K562 (cell line): Measurements from ENCODE around the gene PEPD. TPM values are rescaled to one million over a fixed set of nuclear protein-coding genes. Genes with fewer than 3 reads are reported as not detected.

Experiments
- ATAC-seq: fragments of 200-7000 bp; cut with Tn5 transposase; 3 replicates; pipeline ENCODE4 v1.9.1; 2020; ENCODE audit warnings: moderate library complexity
- BruUV-seq: library from RNA; stranded (reverse); fragments of 400-500 nt; replicated peaks from 2 replicates; lab custom pipeline; 2021; lab: Mats Ljungman, UMichigan
- CTCF ChIA-PET: fragments of 300-600 bp; formaldehyde crosslinking; extraction: SDS; loops from one replicate; lab custom pipeline; 2021; ENCODE audit warnings: low intra/inter-chr PET ratio; lab: Yijun Ruan, JAX
- POLR2A ChIA-PET: fragments of 300-600, 350-650 bp; sonication (Branson Sonifier 250); formaldehyde crosslinking; extraction: SDS; loops from one replicate; lab custom pipeline; 2021; ENCODE audit warnings: antibody characterized with exemption, inconsistent platforms; lab: Yijun Ruan, JAX
- DNase-seq, 4 experiments: peaks; one replicate each; pipeline versions ENCODE4 v3.0.0 to v3.0.0-alpha.2; 2011 to 2018; ENCODE audit warnings: low spot score in 3 of 4, mixed read lengths in 3 of 4; ENCODE audit errors: extremely low read depth in 1 of 4
- FAIRE-seq: peaks from 2 replicates; lab custom pipeline; 2011; peaks lifted over from hg19 to GRCh38; lab: Jason Lieb, UNC
- H2AFZ ChIP-seq: 2 replicates; pipeline ENCODE4 v1.6.0; 2011; ENCODE audit warnings: low read depth, low read length, control low read depth, inconsistent platforms
- H3K27ac ChIP-seq: fragments of 200-600 bp; 3 replicates; pipeline ENCODE4 v1.8.0; 2011; ENCODE audit warnings: low read depth, mild to moderate bottlenecking, control low read depth, inconsistent platforms, low read length, moderate library complexity, mixed read lengths; ENCODE audit errors: extremely low read depth
- H3K27me3 ChIP-seq, 2 experiments: fragments of 300-600 bp in 1 of 2; 2 replicates in 1 of 2; 3 replicates in 1 of 2; pipeline versions ENCODE4 v1.6.0 to v1.8.0; 2011; ENCODE audit warnings: inconsistent platforms in 2 of 2, low read length in 2 of 2, mild to moderate bottlenecking in 1 of 2, mixed read lengths in 1 of 2, moderate library complexity in 1 of 2; ENCODE audit not compliant: control insufficient read depth in 2 of 2, insufficient read depth in 2 of 2
- H3K36me3 ChIP-seq: fragments of 300-600 bp; 3 replicates; pipeline ENCODE4 v1.8.0; 2011; ENCODE audit warnings: mild to moderate bottlenecking, low read length, inconsistent platforms; ENCODE audit not compliant: control insufficient read depth, insufficient read depth
- H3K4me1 ChIP-seq, 2 experiments: fragments of 200-600 bp in 1 of 2; replicated peaks in 1 of 2; 2 replicates in 1 of 2; 3 replicates in 1 of 2; pipeline versions ENCODE4 v1.5.1 to v1.8.0; 2011; ENCODE audit warnings: inconsistent platforms in 2 of 2, low read length in 2 of 2, mild to moderate bottlenecking in 1 of 2, mixed read lengths in 1 of 2, moderate library complexity in 1 of 2; ENCODE audit not compliant: control insufficient read depth in 2 of 2, insufficient read depth in 2 of 2
- H3K4me2 ChIP-seq: 2 replicates; pipeline ENCODE4 v1.6.1; 2011; ENCODE audit warnings: low read length, control low read depth, inconsistent platforms, mixed read lengths; ENCODE audit not compliant: insufficient read depth
- H3K4me3 ChIP-seq: fragments of 200-600 bp; sonication (generic), shearing (Covaris generic); 2 replicates; pipeline ENCODE4 v1.5.1; 2016; ENCODE audit warnings: control low read depth, inconsistent platforms
- H3K79me2 ChIP-seq: fragments of 200-600 bp; 3 replicates; pipeline ENCODE4 v1.8.0; 2011; ENCODE audit warnings: low read length, inconsistent platforms; ENCODE audit not compliant: control insufficient read depth, insufficient read depth
- H3K9ac ChIP-seq, 2 experiments: 2 replicates each; pipeline versions ENCODE4 v1.6.0 to v1.6.1; 2011; ENCODE audit warnings: low read depth in 2 of 2, low read length in 2 of 2, control low read depth in 1 of 2, inconsistent platforms in 1 of 2, mild to moderate bottlenecking in 1 of 2, mixed read lengths in 1 of 2; ENCODE audit not compliant: insufficient read depth in 1 of 2
- H3K9me1 ChIP-seq: one replicate; pipeline ENCODE4 v1.6.0; 2011; ENCODE audit warnings: inconsistent platforms, mild to moderate bottlenecking, low read length, moderate library complexity; ENCODE audit not compliant: control insufficient read depth, insufficient read depth
- H3K9me3 ChIP-seq: replicated peaks from 2 replicates; pipeline ENCODE4 v1.5.1; 2011; ENCODE audit warnings: low read depth, low read length, inconsistent platforms; ENCODE audit not compliant: control insufficient read depth, insufficient read depth
- H4K20me1 ChIP-seq: replicated peaks from 2 replicates; pipeline ENCODE4 v1.6.1; 2011; ENCODE audit warnings: low read length, inconsistent platforms, mixed read lengths; ENCODE audit not compliant: control insufficient read depth, insufficient read depth
- CHCHD3 ChIP-seq: fragments of 250-450 bp; sonication (Bioruptor Pico); IDR thresholded peaks from 2 replicates; pipeline ENCODE4 v2.1.2; 2022; ENCODE audit warnings: mild to moderate bottlenecking
- HINFP ChIP-seq: fragments of 450-650 bp; conservative IDR thresholded peaks from 2 replicates; pipeline ENCODE4 v1.6.1; 2016; ENCODE audit warnings: missing genetic modification characterization, low read depth, mild to moderate bottlenecking, control low read depth, missing compliant biosample characterization
- HIVEP1 ChIP-seq: fragments of 250-450 bp; sonication (Bioruptor Pico); IDR thresholded peaks from 2 replicates; pipeline ENCODE4 v1.4.0; 2020; ENCODE audit warnings: mild to moderate bottlenecking
- SETDB1 ChIP-seq: IDR thresholded peaks from one replicate; pipeline ENCODE4 v1.6.1; 2012; ENCODE audit warnings: low read length, control low read depth, inconsistent platforms
- SMAD3 ChIP-seq: fragments of 450-650 bp; formaldehyde crosslinking; conservative IDR thresholded peaks from 2 replicates; pipeline ENCODE4 v1.4.0; 2020; ENCODE audit warnings: mild to moderate bottlenecking
- STAG1 ChIP-seq: sonication (generic); formaldehyde crosslinking; IDR thresholded peaks from 2 replicates; pipeline ENCODE4 v1.5.0; 2020; ENCODE audit warnings: missing genetic modification reagents, borderline replicate concordance
- TOE1 ChIP-seq, 2 experiments: fragments of 450-650 bp in 1 of 2; sonication (generic) in 1 of 2; formaldehyde crosslinking in 1 of 2; IDR thresholded peaks; 2 replicates each; pipeline versions ENCODE4 v1.7.1 to v1.8.0; 2016 to 2022; ENCODE audit warnings: borderline replicate concordance in 2 of 2, mild to moderate bottlenecking in 2 of 2, antibody characterized with exemption in 1 of 2, inconsistent platforms in 1 of 2, low read depth in 1 of 2, missing genetic modification reagents in 1 of 2, moderate library complexity in 1 of 2
- ZNF589 ChIP-seq: fragments of 200-800 bp; sonication (Bioruptor generic); IDR thresholded peaks from 2 replicates; pipeline ENCODE4 v1.6.1; 2016; ENCODE audit warnings: low read depth, missing genetic modification characterization, missing compliant biosample characterization
- WGBS: fragments of 100-300 bp; shearing (Covaris generic); methylation state at CpG from one replicate; pipeline ENCODE4 v1.1.6; 2016; ENCODE audit warnings: low coverage, mixed read lengths; ENCODE audit not compliant: insufficient coverage; ENCODE audit errors: missing lambda C conversion rate; 5-methylcytosine and 5-hydroxymethylcytosine counted together
- in situ Hi-C: fragments of 300-500 bp; cut with MboI; formaldehyde crosslinking; loops from 4 replicates; pipeline ENCODE4 v1.15.0; 2018; ENCODE audit warnings: inconsistent platforms, mixed read lengths
- intact Hi-C: fragments of 100-400 bp; cut with micrococcal nuclease; formaldehyde crosslinking; loops from 2 replicates; pipeline ENCODE4 v1.14.2; 2022
- polyA plus RNA-seq, 8 experiments: library from polyadenylated mRNA; depleted of rRNA in 4 of 8; stranded (reverse) in 5 of 8; unstranded in 3 of 8; fragments of >200 nt; fragmentation: Nextera tagmentation in 2 of 8; fragmentation: Illumina TruSeq in 1 of 8; extraction: Ambion mirVana in 2 of 8; extraction: Trizol in 1 of 8; gene quantifications; 2 replicates each; pipeline versions ENCODE4 v1.2.1 to v1.2.3, GENCODE V29; 2011 to 2014; ENCODE audit warnings: inconsistent platforms in 1 of 8, missing spikeins in 1 of 8
- total RNA-seq, 7 experiments: library from RNA; depleted of rRNA in 6 of 7; stranded (reverse); fragments of >200 nt in 6 of 7; fragmentation: Illumina TruSeq in 2 of 7; extraction: Trizol in 2 of 7; gene quantifications; 2 replicates each; pipeline versions ENCODE4 v1.2.1 to v1.2.3, GENCODE V29; 2011 to 2021; ENCODE audit warnings: low replicate concordance in 1 of 7
- TF ChIP-seq, protein P1 (sequence below): sonication (generic); formaldehyde crosslinking; IDR thresholded peaks from 2 replicates; pipeline ENCODE4 v1.8.0; 2022; ENCODE audit warnings: missing genetic modification reagents, mild to moderate bottlenecking, moderate library complexity, borderline replicate concordance

PEPD gene
- total and polyA plus RNA-seq, 9 of the 15 experiments (the other 6 are each of a cell fraction or from before 2014, with no cell fraction given), result 1.3 to 19.2 (median 16.0) TPM

DNA sequence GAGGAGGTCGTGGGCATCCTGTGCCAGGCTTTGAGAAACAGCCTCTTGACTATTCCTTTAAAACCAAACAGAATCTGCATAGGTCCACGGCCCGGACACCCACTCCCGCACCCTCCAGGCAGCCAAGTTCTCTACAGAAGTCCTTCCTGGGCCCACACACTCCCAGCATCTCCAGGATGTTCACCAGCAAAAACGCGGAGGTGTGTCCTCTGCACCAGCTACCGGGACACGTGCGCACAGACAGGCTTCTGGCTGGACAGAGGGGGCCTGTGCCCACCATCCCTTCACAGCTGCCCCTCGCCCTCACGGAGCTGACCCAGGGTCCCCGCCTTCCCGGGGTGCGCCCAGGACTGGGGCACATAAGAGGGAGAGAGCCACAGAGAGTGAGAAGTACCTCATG lies 103.8 kb downstream of the PEPD start (continued):
- no peak for TF ChIP-seq HINFP (tag)

DNA sequence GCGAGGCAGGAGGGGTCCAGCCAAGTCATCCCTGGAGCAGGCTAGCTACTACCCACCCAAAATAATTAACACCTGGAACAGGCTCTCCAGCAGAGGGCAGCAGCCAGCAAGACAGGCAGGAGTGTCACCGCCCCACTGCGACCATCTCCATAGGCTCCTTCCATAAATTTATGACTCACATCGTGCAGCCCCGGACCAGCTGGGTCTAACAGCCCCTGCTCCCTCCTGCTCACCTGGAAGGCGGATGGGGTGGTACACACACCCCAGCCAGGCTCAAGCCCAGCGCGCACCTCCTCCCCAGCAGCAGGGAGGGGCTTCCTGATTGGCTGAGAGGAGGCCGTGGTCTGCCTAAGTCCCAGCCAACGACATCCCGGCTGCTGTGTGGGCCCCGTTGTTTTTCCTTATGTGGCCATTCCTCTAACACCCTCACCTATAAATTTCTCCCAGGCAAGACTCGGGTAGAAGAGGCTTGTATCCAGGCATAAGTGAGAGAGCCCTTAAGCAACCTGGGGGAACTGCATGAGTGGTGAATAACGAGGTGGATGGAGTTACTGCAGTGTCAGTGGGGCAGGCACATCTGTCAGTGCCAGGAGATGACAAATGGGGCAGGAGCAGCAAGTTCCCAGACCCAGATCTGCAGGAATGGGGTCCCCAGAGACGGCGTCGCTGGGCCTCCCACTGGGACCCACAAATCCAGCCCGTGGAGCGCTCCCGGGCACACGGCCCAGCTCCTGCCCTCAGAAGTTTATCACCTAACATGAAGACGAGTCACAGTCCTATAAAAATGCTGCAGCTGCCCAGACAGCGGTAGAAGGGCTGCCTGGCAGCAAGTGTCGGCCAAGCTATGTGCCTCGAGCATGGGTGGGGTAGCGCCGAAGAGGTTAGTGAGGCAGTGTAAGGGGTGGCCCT lies 105.0 kb downstream of the PEPD start:
- Histone ChIP-seq H3K9me3 (no peaks in the 10 kb centered on the region), H3K4me3 (no peak overlapping the region), H2AFZ (no peak overlapping the region), H4K20me1 (peaks cover 19% of the 10 kb centered on the region), H3K27me3 (peaks cover 0 to 29% of the 10 kb centered on the region in 2 experiments; a peak in 2 of 5 replicates), H3K9ac (no peak overlapping the region), H3K36me3 (no peaks in the 10 kb centered on the region), H3K9me1 (no peaks in the 10 kb centered on the region), H3K4me2 (no peak overlapping the region), H3K79me2 (no peaks in the 10 kb centered on the region), H3K4me1 (peaks cover 0 to 14% of the 10 kb centered on the region in 2 experiments; a peak in 2 of 5 replicates), H3K27ac (no peak overlapping the region)
- WGBS, result 17% methylated on average over 24 of the region's 27 CpGs
- BruUV-seq, result no TSS peak
- in situ Hi-C loops (no loop called here), intact Hi-C loops (loop anchor here (1.0 kb wide), 1 partner anchor 355 kb away; no protein-coding TSS in a partner anchor)
- FAIRE-seq (peak; percentile 91), ATAC-seq (peak; percentile 96), DNase-seq (peak; percentile 81 to 88 (median 86))
- POLR2A ChIA-PET, result interaction anchor here (0.6 to 1.0 kb wide), 5 partner anchors 217 to 722 kb away, joined by 3 to 5 read pairs (median 3); no protein-coding TSS in a partner anchor
- CTCF ChIA-PET, result interaction anchor here (0.6 to 1.1 kb wide), 4 partner anchors 10 to 353 kb away, joined by 3 to 6 read pairs (median 3); no protein-coding TSS in a partner anchor
- TF ChIP-seq TOE1 (IDR thresholded peaks at IDR 0.05; ENCODE audit: borderline replicate concordance) (no peak), TOE1 (CRISPR knock-in tag; IDR thresholded peaks at IDR 0.05; ENCODE audit: borderline replicate concordance, low read depth) (no peak), CHCHD3 (CRISPR knock-in tag) (no peak), HIVEP1 (CRISPR knock-in tag) (no peak), ZNF589 (no peak), STAG1 (CRISPR knock-in tag) (peak; percentile 45; the same call in 1 of the 2 replicates), SMAD3 (CRISPR knock-in tag) (no peak), SETDB1 (no peak)
- TF ChIP-seq, protein P1, sequence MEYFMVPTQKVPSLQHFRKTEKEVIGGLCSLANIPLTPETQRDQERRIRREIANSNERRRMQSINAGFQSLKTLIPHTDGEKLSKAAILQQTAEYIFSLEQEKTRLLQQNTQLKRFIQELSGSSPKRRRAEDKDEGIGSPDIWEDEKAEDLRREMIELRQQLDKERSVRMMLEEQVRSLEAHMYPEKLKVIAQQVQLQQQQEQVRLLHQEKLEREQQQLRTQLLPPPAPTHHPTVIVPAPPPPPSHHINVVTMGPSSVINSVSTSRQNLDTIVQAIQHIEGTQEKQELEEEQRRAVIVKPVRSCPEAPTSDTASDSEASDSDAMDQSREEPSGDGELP, result peak; percentile 52; the same call in 1 of the 2 replicates
